ENCODE data around the gene C2orf15.
A peak's percentile ranks its signal among the peaks of the same experiment; 100 is the strongest.
"Not testable (repeated sequence)": the region's sequence is repeated elsewhere in the genome, so short reads cannot be mapped to it uniquely, and the experiment has no call there.

C2orf15 gene

GRCh38 chr2:99169534-99169933 is 28.0 kb downstream of the C2orf15 start:
- no peak for DNase-seq

DNA sequence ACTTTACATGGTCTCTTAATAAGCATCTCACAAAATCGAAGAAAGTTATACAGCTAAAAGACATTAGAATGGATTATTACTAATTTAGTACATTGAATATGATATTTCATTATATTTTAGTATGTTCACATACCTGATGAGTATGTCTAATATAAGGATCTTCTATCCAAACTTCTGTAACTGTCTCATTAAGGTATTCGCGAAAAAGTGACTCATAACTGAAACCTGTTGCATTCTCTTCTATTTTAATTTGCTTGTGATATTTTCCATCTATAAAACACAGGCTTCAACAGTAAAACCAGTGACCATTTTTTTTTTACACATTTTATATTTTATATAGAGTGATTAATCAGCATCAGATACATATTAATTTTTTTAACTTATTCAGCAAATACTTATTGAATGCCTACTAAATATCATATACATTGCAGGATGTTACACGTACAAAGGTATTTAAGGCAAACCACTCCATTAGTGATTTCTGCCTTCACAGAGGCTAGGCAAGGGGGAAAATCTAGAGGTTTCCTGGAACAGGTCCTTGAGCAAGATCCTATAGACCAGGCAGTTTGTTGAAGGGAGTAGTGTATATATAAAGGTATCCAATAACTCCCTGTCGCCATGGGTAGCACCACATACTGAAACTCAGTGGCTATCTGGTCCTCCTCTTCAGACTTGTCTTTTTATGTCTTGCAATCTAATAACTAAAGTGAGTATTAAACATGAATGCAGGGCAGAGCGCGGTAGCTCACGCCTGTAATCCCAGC is 30.1 kb downstream of the C2orf15 start:
- no peak for DNase-seq

GRCh38 chr2:99180755-99181623 is 39.5 kb downstream of the C2orf15 start, which contains the start of the genes MITD1 and MRPL30:
TSS of gene MITD1 (minus strand) at chr2:99181058. CDS start at chr2:99180981, 77 bp downstream.
TSS of gene MRPL30 (plus strand) at chr2:99181184. CDS start at chr2:99186204, 5,020 bp downstream.
- peak; percentile 77 for DNase-seq

DNA sequence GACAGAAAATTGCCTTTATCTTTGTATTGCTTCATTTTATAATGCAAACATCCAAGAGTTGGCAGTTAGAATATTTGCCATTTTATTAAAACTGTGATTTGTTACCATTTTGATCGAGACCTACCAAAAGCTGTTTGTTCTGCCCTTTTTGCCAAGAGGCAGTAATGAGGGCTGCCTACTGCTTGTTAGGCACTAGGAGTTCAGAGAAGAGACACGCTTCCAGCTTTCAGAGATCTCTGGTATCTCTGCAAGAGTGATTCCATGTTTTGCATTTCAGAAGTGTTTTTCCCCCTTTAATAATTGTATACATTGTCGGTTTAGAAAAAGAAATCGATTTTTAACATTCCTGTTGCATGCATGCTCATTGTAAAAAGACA is 40.1 kb downstream of the C2orf15 start:
- DNase-seq, result no peak

GRCh38 chr2:99183025-99183424 is 41.5 kb downstream of the C2orf15 start:
- peak; percentile 24 for DNase-seq

GRCh38 chr2:99184811-99185210 is 43.3 kb downstream of the C2orf15 start:
- no peak for DNase-seq

DNA sequence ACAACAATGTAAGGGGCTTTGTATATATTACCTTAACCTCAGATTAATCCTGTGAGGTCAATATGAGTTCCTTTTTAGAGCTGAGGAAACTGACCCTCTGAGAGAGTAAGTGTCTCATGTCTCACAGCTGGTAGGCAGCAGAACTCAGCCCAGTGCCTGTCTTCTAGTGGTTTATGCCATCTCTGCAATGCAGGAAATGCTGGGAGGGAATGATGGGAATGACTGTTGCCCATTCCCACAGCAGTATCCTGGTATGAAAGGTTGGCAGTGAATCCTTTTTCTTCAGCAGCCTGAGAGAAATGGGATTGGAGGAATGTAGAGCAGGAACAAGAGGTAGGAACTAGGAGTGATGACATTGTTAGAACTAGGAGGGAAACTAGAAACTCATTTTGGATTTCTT is 45.5 kb downstream of the C2orf15 start:
- no peak for DNase-seq

DNA sequence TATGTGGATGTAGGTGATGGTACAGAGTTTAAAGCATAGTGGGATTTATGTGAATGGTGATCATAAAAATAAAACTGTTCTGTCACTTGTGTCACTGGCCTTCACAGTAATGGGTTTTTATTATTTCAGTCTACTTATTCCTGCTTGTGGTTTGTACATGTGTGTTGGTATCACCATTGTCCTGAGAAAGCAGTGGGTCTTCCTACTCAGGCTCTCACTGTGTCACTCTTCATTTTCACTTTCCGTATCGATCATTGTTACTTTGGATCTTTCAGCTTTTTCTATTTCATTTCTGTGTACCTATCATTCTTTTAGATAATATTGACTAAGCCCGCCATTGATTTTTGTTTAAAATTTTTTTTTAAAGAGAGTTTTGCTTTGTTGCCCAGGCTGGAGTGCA is 46.9 kb downstream of the C2orf15 start:
- no peak for DNase-seq

- no peak for DNase-seq
Observed at GRCh38 chr2:99190548-99190947, 49.0 kb downstream of the C2orf15 start.

- not testable (repeated sequence) for DNase-seq
Observed at GRCh38 chr2:99192364-99192763, 50.9 kb downstream of the C2orf15 start.

DNA sequence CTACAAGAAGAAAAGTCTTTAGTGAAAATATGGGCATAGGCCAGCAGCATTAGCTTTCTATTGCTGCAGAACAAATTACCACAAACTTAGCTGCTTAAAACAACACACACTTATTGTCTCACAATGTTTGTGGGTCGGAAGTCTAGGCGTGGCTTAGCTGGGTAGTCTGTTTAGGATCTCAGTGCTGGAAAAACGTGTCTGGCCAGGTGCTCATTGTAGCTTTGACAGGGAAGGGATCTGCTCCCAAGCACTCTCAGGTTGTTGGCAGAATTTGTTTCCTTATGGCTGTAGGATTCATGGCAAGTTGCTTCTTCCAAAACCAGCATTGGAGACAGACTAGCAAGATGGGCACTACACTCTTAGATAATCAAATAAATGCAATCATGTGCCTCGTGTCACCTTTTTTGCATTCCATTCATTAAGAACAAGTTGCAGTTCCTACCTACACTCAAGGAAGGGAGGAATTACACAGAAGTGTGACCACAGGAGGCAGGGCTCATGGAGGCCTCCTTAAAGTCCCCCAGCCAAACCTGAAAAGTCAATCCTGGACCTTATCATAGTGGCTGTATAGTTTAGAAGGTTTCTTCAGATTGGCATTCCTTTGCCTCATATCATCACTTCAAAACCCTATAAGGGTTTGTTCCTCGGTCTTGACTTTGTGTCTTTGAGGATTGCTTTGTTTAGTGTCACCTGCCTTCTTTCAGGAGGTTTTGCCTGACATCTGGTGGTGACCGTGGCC is 56.8 kb downstream of the C2orf15 start:
- DNase-seq, result no peak

DNA sequence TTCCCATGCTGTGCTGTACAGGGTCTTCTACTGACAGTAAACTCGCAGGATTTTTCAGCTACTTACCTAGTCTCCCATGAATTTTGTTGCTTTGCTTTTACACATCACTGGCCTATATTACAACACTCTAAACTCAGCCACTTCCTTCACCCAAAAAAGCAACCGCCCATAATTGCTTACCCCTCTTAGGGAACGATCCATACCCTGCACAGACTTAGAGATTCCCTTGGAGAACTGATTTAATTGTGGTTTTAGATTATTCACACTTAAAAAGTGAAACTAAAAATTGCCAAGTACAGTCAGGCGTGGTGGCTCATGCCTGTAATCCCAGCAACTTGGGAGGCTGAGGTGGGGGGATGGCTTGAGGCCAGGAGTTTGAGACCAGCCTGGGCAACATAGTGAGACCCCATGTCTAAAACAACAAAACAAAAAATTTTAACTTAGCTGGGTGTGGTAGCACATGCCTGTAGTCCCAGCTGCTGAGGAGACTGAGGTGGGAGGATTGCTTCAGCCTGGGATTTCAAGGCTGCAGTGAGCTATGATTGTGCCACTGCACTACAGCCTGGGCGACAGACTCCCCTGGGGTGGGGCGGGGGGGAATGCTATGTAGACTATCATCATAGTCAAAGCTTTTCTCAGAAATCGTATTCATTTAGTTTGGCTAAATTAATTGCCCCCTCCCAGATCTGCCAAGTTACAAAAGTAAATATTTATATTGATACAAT is 58.7 kb downstream of the C2orf15 start:
- no peak for DNase-seq

All from NCI-H510A treated with DMSO at 0.1 percent for 48 hours (cell line).